ENCODE measurements around the gene VPS26A. TPM values are rescaled to one million over a fixed set of nuclear protein-coding genes. Genes with fewer than 3 reads are reported as not detected.
"Not testable (repeated sequence)": the region's sequence is repeated elsewhere in the genome, so short reads cannot be mapped to it uniquely, and the experiment has no call there.

VPS26A gene
- total and polyA plus RNA-seq, 2 experiments from 2014 or later, result 29.0 to 41.6 TPM

DNA sequence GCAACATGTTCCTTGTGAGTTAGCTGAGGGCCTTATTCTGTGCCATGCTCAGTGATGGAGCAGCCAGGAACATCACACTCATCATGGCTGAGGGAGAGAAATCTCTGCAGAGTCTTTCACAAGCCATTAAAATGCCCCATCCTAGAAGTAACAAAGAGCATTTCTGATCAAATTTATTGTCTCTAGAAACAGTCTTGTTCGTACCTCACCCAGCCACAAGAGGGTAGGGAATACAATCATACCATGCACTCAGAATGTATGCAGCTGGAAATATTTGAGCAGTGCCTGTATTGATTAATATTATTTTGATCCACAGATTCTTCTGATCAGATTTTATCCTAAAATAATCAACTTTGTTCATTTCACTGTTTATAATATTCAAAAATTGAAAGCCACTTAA, 17.3 kb downstream of the VPS26A start (continued):
- TF ChIP-seq, protein P1, sequence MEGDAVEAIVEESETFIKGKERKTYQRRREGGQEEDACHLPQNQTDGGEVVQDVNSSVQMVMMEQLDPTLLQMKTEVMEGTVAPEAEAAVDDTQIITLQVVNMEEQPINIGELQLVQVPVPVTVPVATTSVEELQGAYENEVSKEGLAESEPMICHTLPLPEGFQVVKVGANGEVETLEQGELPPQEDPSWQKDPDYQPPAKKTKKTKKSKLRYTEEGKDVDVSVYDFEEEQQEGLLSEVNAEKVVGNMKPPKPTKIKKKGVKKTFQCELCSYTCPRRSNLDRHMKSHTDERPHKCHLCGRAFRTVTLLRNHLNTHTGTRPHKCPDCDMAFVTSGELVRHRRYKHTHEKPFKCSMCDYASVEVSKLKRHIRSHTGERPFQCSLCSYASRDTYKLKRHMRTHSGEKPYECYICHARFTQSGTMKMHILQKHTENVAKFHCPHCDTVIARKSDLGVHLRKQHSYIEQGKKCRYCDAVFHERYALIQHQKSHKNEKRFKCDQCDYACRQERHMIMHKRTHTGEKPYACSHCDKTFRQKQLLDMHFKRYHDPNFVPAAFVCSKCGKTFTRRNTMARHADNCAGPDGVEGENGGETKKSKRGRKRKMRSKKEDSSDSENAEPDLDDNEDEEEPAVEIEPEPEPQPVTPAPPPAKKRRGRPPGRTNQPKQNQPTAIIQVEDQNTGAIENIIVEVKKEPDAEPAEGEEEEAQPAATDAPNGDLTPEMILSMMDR (conservative IDR thresholded peaks at IDR 0.05; ENCODE audit: low read depth in 2 of 2), result no peak
- no peak for TF ChIP-seq EZH2phosphoT487 (IDR thresholded peaks at IDR 0.05; ENCODE audit: unreplicated experiment)
- no peak for TF ChIP-seq JUNB (IDR thresholded peaks at IDR 0.05; ENCODE audit: unreplicated experiment)

DNA sequence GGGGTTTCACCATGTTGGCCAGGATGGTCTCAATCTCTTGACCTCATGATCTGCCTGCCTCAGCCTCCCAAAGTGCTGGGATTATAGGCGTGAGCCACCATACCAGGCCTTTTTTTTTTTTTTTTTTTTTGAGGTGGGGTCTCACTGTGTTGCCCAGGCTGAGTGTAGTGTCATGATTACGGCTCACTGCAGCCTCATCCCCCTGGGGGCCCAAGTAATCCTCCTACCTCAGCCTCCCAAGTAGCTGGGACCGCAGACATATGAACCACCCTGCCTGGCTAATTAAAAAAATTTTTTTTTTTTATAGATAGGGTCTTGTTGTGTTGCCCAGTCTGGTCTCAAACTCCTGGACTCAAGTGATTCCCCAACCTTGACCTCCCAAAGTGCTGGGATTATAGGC, 18.1 kb downstream of the VPS26A start:
- H3F3A ChIP-seq (replicated peaks; ENCODE audit: low read depth); H3K4me3 ChIP-seq; H3K27me3 ChIP-seq (ENCODE audit: insufficient read depth); H3K27me3 Mint-ChIP-seq (ENCODE audit: insufficient read depth, low read depth, poor library complexity); H3K36me3 ChIP-seq (ENCODE audit: insufficient read depth); H3K27ac ChIP-seq (ENCODE audit: low read depth); H3K4me1 Mint-ChIP-seq; ATAC-seq; H3K4me1 ChIP-seq (ENCODE audit: insufficient read depth); H3K9me2 ChIP-seq (ENCODE audit: insufficient read depth); DNase-seq (ENCODE audit: low spot score); H3K4me3 Mint-ChIP-seq; H3K36me3 Mint-ChIP-seq (ENCODE audit: low read depth); H3K9me3 Mint-ChIP-seq; H2AFZ ChIP-seq; H3K27ac Mint-ChIP-seq; H3K4me2 ChIP-seq: not testable (repeated sequence)
- Histone ChIP-seq H3K79me2 (replicated peaks; ENCODE audit: insufficient read depth) (peaks cover 58% of the 10 kb centered on the region), H4K20me1 (replicated peaks; ENCODE audit: insufficient read depth) (peaks cover 22% of the 10 kb centered on the region)

DNA sequence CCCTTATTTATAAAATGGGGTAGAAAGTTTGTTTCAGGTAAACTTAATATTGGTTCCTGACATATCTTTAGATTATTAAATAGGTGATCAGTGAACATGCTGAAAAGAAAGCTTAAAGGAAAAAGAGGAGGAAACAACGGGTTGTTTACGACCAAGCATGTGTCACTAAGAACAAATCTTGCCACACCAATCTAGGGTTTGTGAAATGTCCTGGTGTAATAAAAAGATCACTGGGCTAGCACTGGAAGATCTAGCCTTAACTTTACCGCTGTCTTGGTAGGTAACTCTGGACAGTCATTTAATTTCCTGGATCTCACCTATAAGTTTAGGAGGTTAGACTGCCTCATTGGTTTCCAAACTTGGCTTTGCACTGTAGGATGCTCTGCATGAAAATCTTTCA, 19.0 kb downstream of the VPS26A start:
- Histone ChIP-seq H3K4me1 (ENCODE audit: insufficient read depth) (no peaks in the 10 kb centered on the region), H3K27ac (ENCODE audit: low read depth) (no peak overlapping the region), H3K9me2 (ENCODE audit: insufficient read depth) (no peaks in the 10 kb centered on the region), H2AFZ (no peak overlapping the region), H4K20me1 (replicated peaks; ENCODE audit: insufficient read depth) (peaks cover 21% of the 10 kb centered on the region), H3K36me3 (ENCODE audit: insufficient read depth) (no peaks in the 10 kb centered on the region), H3F3A (replicated peaks; ENCODE audit: low read depth) (no peaks in the 10 kb centered on the region), H3K4me3 (no peak overlapping the region), H3K27me3 (ENCODE audit: insufficient read depth) (no peaks in the 10 kb centered on the region), H3K4me2 (no peak overlapping the region), H3K79me2 (replicated peaks; ENCODE audit: insufficient read depth) (peaks cover 59% of the 10 kb centered on the region)
- no peak for DNase-seq (ENCODE audit: low spot score)
- no peaks in the 10 kb centered on the region for H3K9me3 Mint-ChIP-seq
- no peaks in the 10 kb centered on the region for H3K27me3 Mint-ChIP-seq (ENCODE audit: insufficient read depth, low read depth, poor library complexity)
- no peaks in the 10 kb centered on the region; the same call in 2 of the 3 replicates for H3K36me3 Mint-ChIP-seq (ENCODE audit: low read depth)
- no peak overlapping the region for H3K27ac Mint-ChIP-seq
- H3K4me1 Mint-ChIP-seq, result no peaks in the 10 kb centered on the region
- H3K4me3 Mint-ChIP-seq, result no peak overlapping the region
- no peak for ATAC-seq
- no peak for TF ChIP-seq NANOG (IDR thresholded peaks at IDR 0.05; ENCODE audit: borderline replicate concordance)
- TF ChIP-seq, protein P1 (conservative IDR thresholded peaks at IDR 0.05; ENCODE audit: low read depth in 2 of 2), result no peak
- TF ChIP-seq EZH2phosphoT487 (IDR thresholded peaks at IDR 0.05; ENCODE audit: unreplicated experiment), result no peak
- TF ChIP-seq, protein P2, sequence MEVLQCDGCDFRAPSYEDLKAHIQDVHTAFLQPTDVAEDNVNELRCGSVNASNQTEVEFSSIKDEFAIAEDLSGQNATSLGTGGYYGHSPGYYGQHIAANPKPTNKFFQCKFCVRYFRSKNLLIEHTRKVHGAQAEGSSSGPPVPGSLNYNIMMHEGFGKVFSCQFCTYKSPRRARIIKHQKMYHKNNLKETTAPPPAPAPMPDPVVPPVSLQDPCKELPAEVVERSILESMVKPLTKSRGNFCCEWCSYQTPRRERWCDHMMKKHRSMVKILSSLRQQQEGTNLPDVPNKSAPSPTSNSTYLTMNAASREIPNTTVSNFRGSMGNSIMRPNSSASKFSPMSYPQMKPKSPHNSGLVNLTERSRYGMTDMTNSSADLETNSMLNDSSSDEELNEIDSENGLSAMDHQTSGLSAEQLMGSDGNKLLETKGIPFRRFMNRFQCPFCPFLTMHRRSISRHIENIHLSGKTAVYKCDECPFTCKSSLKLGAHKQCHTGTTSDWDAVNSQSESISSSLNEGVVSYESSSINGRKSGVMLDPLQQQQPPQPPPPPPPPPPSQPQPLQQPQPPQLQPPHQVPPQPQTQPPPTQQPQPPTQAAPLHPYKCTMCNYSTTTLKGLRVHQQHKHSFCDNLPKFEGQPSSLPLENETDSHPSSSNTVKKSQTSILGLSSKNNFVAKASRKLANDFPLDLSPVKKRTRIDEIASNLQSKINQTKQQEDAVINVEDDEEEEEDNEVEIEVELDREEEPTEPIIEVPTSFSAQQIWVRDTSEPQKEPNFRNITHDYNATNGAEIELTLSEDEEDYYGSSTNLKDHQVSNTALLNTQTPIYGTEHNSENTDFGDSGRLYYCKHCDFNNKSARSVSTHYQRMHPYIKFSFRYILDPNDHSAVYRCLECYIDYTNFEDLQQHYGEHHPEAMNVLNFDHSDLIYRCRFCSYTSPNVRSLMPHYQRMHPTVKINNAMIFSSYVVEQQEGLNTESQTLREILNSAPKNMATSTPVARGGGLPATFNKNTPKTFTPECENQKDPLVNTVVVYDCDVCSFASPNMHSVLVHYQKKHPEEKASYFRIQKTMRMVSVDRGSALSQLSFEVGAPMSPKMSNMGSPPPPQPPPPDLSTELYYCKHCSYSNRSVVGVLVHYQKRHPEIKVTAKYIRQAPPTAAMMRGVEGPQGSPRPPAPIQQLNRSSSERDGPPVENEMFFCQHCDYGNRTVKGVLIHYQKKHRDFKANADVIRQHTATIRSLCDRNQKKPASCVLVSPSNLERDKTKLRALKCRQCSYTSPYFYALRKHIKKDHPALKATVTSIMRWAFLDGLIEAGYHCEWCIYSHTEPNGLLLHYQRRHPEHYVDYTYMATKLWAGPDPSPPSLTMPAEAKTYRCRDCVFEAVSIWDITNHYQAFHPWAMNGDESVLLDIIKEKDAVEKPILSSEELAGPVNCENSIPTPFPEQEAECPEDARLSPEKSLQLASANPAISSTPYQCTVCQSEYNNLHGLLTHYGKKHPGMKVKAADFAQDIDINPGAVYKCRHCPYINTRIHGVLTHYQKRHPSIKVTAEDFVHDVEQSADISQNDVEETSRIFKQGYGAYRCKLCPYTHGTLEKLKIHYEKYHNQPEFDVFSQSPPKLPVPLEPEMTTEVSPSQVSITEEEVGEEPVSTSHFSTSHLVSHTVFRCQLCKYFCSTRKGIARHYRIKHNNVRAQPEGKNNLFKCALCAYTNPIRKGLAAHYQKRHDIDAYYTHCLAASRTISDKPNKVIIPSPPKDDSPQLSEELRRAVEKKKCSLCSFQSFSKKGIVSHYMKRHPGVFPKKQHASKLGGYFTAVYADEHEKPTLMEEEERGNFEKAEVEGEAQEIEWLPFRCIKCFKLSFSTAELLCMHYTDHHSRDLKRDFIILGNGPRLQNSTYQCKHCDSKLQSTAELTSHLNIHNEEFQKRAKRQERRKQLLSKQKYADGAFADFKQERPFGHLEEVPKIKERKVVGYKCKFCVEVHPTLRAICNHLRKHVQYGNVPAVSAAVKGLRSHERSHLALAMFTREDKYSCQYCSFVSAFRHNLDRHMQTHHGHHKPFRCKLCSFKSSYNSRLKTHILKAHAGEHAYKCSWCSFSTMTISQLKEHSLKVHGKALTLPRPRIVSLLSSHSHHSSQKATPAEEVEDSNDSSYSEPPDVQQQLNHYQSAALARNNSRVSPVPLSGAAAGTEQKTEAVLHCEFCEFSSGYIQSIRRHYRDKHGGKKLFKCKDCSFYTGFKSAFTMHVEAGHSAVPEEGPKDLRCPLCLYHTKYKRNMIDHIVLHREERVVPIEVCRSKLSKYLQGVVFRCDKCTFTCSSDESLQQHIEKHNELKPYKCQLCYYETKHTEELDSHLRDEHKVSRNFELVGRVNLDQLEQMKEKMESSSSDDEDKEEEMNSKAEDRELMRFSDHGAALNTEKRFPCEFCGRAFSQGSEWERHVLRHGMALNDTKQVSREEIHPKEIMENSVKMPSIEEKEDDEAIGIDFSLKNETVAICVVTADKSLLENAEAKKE (CRISPR knock-in tag; IDR thresholded peaks at IDR 0.05), result no peak
- no peak for TF ChIP-seq EZH2 (IDR thresholded peaks at IDR 0.05; ENCODE audit: low read depth, unreplicated experiment)
- TF ChIP-seq POLR2AphosphoS5 (IDR thresholded peaks at IDR 0.05; ENCODE audit: low read depth), result no peak

Measured in GM23338 (cell line).